ENCODE measurements around the gene RAMP1.

RAMP1 gene

DNA sequence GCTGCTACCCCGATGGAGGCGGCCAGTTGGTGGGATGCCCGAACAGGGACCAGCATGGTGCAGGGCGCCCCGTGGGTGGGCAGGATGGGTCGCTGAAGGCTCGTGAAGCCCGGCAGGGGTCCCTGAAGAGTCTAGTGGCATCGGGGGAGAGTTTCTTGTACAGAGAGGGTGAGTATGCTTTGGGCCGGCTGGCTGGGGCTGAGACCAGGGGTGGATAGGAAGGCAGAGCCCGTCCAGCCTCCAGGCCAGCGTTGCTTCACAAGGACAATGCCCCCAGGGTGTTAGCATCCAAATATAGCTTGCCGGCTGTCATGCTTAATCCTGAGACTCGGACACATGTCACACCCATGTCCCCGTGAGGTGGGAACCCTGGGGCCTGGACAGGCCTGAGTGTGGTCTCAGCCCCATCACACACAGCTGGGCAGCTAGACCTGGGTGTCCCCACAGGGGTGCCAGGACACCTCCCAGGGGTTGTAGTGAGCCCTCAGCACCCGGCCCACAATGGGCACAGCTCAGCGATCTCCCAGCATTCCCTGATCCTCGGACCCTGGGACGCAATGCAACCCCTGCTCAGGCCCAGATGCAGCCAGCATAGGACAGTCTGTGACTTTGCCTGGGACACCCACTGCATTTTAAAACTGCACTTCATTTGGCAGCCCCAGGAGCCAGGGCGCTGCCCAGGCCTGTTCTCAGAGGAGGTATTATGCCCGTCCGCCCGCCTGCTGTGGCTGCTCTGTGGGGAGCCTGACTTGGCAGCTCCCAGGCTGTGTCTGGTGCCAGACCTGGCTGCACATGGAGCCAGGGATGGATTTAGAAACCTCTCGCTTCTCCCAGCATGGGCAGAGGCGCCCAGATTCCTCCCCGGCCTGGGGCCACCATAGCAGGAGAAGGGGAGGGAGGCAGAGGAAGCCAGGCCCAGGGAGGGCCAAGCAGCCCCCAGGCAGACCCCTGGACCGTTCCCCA is 36.4 kb downstream of the RAMP1 start:
- no peak for DNase-seq

DNA sequence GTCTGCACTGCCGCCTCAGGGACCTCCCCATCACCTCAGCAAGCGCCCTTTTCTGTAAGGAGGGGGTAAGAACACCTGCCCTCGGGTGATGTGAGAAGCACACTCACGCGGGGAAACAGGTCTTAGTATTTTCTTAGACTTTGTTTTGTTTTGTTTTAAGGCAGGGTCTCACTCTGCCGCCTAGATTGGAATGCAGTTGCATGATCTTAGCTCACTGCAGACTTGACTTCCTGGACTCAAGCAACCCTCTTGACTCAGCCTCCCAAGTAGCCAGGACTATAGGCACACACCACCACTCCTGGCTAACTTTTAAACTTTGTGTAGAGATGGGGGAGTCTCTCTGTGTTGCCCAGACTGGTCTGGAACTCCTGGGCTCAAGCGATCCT is 37.1 kb downstream of the RAMP1 start:
- no peak for DNase-seq

DNA sequence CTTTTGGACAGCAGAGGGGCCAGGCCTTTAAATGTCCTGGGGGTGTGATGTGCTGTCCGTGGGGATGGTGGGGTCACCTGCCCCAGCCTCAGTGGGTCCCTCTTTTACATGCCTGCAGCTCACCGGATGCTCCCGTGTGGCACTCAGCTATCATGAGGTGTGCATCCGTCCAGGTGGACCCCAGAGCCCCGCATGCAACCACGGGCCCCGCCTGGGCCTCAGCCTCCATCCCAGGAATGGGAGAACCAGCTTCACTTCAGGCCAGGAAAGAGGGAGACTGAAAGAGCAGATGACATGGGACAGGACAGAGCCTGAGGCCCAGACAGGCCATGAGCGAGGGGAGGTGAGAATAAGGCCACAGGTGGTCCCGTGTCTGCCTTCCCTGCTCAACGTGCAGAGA is 37.5 kb downstream of the RAMP1 start:
- DNase-seq: no peak

DNA sequence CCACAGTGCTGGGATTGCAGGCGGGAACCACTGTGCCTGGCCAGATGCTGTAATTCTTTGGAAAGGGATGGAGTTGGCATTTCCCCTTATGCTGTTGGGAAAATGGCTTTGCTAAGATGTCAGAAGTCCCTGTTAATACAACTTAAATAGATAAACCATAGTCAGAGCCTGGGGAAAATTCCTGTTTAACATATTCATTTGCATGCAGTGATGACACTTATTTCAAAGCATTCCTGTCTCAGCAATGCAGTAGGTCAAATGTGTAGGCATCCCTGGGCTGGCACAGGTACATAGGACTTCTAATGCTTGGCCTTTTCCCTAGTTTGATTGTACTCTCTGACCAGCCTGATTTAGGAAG is 38.6 kb downstream of the RAMP1 start:
- no peak for DNase-seq

DNA sequence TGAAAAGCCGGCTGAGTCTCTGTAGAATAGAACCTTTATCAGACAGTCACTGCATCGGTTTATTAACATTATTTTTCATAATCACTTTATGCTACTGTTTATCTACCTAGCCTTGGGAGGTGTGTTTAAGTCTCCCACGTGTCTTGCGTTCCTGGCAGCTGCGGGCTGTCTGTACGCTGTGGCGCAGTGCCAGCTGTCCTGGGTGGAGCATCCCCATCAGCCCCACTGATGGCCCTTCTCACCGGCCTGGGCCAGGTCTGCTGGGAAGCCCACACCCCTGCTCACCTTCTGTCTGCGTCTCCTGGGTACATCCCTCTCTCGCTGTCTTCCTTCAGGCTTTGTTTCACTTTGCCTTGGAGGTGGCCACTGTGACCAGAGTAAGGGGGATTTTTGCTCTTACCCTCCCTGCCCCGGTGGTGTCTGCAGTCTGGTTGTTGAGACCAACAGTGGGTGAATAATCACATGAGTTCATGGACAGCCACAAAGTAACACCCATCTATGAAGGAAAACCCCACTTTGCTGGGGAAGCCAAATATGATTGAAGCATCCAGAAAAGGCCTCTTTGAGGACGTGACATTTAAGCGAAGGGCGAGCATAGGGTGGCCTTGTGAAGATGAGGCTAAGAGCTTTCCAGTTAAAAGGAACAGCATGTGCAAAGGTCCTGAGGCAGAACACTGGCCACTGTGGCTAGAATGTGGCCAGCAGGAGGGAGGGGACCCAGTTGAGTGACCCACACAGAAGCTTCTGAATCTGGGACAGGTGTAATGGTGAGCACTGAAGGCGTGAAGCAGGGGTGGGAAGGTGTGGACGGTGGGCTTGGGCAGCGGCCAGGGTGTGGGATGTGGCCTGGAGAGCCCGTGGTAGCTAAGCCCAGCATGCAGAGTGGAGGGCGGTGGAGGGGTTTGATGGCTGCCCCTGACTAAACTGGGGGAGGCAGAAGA is 41.7 kb downstream of the RAMP1 start:
- peak; percentile 55 for DNase-seq

DNA sequence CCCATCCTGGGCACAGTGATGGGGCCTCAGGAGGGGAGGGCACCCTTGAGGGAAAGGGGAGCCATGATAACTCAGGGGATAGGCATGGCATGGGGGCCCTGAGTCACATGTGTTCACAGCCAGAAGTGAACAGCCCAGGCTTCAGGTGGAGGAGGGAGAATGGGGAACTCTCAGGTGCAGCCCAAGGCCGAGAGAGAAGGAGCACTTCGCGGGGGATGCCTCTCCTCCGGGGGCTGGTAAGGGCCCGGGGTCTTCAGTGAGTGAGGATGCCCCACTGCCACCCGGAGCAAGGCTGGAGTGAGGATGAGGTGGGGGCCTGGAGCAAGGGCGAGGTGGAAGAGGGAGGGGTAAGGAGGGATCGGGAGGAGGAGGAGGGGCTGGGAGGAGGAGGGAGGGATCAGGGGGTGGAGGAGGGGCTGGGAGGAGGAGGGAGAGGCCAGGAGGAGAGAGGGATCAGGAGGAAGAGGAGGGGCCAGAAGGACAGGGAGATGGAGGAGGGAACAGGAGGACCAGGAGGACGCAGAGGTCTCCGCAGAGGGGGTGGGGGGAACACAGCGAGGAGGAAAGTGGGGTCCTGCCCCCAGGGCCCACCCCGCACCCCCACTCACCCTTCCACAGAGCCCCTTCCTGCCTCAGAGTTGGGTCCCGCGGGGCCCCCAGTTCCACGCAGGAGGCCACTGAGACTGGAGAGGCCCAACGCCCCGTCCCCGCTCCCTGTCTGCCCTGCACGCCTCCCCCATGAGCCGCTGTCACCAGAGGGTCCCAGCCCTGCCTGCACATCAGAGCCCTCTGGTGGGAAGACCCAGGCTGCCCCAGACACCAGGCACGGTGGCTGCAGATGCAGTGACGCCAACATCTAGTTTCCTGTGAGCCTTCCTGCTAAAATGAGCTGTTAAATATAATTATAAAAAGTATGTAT is 42.8 kb downstream of the RAMP1 start:
- no peak for DNase-seq

DNA sequence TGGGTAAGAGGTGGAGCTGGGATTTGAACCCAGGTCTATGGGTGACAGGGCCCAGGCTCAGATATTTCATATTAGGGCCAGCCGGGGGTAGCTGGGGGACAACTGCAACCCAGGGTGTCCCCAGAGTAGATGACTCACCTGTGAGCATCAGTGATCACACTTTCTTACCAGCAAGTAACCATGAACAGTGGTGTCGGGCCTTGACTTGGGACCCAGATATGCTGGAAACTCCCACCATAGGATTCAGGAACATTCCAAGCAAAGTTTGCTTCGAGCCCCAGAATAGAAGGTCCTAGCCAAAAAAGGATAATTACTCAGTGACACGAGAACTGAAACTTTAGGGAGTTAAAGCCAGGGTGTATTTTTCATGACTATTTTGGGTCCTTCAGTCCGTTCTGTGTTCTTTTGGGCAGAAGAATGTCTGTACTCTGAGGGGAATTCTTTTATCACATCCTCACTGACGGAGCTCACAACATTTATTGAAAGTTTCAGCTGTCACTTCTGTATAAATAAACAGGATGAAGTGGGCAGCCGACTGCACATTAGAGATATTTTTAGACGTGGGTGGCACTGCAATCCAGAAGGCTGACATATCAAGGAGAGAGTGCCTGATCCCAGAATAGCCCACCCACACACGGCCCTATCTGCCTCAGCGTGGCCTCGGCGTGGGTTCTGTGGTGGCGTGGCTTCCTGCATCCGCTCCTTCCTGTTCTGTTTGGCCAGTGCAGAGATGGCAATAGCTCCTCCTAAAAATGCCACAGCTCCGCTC is 45.6 kb downstream of the RAMP1 start:
- no peak for DNase-seq

DNA sequence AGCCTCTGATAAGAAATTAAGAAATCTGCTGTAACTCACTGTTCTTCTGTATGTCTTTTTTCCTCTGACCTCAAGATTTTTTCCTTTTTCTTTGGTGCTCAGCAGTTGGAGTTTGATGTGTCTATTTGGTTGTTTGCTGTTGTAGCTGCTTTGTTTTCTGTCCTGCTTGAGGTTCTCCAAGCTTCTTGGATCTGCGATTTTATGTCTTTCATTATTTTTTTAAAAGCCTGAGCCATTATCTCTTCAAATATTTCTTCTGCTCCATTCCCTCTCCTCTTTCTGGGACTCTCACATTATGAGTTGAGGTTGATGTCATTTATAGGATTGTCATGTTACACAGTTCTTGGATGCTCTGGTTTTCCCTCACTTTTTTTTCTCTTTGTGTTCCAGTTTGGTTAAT is 47.7 kb downstream of the RAMP1 start:
- no peak for DNase-seq

DNA sequence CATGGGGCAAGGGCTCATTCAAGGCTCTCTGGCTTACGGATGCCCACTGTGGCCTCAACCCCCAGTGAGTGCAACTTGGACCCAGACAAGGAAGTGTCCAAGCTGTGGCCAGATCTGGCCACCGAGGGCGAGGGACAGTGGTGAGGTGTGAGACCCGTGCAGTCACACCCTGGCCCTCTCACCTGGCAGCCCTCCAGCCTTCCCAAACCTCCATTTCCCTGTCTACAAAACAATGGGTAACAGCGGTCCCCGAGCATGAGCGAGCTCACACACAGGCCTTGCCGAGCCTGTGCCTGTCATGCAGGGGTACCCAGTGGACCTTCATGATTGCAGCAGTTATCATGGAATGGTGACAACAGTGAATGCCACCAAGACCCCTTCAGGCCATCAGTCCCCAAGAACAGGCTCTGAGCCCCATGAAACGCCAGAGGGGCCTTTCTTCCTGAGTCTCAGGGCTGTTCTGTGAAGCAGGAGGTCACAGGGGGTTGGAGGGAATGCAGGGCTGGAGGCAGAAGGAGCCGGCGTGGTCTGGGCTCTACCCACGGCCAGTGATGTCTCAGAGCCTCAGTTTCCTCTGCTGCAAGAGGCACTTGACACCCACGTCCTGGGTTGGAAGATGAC is 49.8 kb downstream of the RAMP1 start:
- no peak for DNase-seq

DNA sequence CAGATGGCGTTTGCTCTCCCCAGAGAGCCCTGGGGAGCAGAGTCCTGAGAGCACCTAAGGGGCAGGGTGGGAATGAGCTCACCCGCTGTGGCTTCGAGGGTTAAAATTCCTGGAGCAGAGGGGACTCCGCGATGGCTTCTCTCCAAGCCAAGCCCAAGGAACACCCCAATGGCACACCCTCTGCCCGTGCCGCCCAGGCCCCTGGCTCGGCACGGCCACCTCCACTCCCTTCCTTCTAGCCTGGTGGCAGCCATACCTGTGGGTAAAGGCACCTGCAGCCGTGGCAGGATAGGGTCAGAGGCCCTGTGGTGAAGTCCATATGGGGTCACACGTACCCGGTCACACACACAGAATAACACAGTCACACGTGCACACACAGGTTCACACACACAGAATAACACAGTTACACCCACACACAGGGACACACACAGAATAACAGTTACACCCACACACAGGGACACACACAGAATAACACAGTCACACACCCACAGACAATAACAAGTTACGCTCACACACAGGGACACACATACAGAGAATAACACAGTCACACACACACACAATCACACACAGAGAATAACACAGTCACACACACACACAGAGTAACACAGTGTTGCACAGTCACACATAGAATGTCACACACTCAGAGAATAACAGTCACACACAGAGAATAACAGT is 50.5 kb downstream of the RAMP1 start:
- no peak for DNase-seq

DNA sequence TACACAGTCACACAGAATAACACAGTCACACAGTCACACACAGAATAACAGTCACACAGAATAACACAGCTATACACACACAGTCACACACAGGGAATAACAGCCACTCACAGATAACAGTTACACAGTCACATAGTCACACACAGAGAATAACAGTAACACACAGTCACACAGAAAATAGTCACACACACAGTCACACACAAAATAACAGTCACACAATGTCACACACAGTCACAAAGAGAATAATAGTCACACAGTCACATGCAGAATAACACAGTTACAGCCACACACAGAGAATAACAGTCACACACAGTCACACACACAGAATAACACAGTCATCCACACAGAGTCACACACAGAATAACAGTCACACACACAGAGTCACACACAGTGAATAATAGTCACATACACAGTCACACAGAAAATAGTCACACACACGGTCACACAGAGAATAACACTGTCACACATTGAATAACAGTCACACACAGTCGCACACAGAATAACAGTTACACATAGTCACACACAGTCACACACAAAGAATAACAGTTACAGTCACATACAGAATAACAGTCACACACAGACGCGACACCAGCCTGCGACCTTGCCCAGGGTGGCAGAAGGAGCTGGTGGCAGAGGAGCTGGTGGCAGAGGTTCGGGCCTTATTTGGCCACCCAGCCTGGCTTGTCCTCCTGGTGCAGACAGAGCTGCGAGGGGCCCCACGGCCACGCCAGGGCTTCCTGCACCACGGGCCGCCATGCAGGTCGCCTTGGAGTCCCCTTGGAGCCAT is 51.3 kb downstream of the RAMP1 start:
- DNase-seq: no peak

DNA sequence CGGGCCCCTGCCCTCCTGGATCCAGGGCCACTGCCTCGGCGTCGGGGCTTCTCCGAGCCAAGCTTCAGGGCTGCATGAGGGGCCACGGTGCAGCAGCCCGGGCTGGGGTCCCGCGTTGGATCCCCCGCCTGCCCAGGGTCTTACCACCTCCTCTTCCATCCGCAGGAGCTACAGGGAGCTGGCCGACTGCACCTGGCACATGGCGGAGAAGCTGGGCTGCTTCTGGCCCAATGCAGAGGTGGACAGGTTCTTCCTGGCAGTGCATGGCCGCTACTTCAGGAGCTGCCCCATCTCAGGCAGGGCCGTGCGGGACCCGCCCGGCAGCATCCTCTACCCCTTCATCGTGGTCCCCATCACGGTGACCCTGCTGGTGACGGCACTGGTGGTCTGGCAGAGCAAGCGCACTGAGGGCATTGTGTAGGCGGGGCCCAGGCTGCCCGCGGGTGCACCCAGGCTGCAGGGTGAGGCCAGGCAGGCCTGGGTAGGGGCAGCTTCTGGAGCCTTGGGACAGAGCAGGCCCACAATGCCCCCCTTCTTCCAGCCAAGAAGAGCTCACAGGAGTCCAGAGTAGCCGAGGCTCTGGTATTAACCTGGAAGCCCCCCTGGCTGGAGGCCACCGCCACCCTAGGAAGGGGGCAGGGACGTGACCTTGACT is 52.1 kb downstream of the RAMP1 start:
- no peak for DNase-seq

DNA sequence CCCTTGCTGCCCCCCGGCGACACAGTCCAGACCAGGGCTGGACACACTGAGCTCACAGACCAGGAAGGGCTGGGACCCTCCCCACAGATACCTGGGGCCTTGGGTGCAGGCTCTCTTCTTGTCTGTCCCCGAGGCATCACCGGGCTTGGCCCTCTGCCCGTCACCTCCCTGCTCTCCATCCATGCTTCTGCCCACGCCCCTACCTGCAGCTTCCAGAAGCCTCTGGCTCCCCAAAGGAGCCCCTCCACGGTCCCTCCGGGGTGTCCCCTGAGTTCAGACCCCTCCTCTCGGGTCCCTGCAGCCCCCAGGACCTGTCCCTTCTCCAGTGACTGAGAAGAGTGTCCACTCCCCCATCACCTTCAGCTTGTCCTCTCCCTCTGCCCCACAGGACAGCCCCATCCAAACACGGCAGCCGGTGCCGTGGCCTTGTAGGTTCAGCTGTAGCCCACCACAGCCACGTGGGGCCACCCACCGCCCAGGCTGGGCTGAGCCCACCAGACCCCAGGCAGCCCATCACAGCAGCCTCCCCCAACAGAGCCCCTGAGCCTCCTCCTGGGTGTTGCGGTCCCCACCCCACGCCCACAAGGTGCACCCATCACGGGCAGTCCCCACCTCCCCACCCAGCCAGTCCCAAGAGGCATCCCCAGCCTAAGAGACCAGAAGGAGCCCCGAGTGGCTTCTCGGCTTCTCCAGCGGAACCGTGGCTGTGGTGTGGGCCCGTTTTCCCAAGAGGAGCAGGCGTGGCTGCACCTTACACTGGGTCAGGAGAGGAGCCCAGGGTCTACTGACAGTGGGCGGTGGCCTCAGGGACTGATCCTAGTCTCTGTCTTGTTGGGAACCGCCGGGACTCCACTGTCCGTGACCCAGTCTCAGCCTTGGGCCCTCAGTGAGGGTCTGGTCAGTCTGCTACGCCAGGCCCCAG is 53.1 kb downstream of the RAMP1 start:
- no peak for DNase-seq

DNA sequence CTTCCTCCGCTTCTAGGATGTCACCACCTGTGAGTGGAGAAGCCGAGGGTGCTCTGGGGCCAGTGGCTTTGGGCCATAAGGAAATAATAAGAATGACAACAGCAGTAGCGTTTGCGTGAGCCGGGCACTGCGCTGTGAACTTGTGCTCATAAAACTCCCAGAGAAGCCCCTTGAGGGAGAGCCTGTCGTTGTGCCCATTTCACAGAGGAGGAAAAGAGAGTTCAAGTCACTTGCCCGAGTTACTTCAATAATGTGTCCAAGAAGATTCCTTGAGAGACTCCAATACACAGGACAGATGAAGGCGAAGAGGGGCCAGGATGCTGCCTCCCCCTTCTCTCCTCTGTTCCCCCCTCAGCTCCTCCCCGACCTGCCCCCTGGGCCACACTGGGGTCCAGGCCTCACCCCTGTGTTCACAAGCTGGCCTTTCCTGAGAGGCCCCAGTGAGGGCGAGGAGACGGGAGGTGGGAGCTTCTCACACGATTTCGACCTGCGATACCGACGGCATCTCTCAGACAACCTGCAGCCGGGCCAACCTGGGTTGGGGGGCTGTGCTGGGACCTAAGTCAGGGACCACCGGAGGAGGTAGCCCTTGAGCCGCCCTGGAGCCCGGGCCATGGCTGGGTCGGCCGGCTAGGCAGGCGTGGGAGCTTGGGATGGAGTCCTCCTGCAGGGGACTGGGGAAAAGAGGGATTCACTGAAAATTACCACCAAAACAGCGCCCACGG is 53.9 kb downstream of the RAMP1 start:
- DNase-seq: no peak

DNA sequence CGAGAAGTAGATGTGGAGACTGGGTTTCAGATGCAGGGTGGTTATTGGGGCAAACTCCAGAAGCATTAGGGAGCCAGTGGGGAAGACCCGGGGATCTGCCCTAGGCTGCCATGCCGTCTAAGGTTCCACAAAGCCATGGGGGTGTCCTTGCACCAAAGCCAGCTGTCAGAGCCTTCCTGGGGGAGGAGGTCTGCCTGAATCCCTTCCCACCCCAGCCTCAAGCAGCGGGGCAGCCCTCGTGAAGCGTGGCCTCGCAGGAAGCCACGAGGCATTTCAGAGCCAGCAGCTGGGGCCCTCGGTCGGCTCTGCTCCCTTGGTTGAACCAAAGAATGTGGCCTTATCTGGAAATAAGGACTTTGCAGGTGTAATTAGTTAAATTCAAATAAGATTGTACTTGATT is 56.2 kb downstream of the RAMP1 start:
- DNase-seq: no peak

DNA sequence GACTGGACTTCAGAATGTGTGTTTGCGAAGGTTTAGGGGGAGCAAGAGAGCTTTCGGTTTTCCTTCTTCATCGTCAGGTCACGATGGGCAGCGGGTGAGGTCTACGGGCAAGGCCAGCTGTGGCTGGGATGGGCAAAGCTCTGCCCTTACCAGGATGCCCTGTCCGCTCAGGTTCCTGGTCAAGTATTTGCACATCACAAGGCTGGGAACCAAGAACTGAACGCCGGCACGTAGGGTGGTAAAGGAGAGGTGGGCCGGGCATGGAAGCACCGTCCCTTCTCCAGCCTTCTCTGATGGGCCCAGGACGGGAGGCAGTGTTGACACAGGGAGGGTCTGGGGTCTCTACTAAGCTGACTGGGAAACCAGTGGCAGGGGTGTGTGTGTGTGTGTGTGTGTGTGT is 56.9 kb downstream of the RAMP1 start:
- no peak for DNase-seq

DNA sequence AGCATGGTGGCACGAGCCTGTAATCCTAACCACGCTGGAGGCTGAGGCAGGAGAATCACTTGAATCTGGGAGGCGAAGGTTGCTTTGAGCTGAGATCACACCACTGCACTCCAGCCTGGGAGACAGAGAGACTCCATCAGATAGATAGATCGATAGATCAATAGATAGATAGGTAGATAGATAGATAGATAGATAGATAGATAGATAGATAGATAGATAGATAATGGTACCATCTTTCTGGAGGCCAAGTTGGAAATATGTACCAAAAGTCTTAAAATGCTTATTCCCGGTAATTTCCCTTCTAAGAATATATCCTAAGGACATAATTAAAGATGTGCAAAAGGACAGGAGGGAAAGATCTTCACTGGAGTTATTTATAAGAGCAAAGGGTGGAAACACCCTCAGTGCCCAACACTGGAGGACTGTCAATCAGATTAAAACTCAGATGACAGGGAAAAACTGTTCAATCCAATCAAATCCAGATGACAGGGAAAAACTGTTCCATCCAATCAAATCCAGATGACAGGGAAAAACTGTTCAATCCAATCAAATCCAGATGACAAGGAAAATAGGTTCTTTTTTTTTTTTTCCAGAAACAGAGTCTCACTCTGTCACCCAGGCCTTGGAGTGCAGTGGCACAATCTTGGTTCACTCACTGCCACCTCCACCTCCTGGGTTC is 58.4 kb downstream of the RAMP1 start:
- no peak for DNase-seq
